ENCODE results near the gene SNTG2. TPM values are rescaled to one million over a fixed set of nuclear protein-coding genes. Genes with fewer than 3 reads are reported as not detected.

SNTG2 gene
- total and polyA plus RNA-seq, 2 donors (not counting 3 experiments of a cell fraction or from before 2014, with no cell fraction given): not detected

- no TSS peak for BruUV-seq (replicated peaks)
- POLR2A ChIA-PET: no interaction called here
- CTCF ChIA-PET: no interaction called here
Measured at GRCh38 chr2:951224-952006, 766 bp downstream of the SNTG2 start.

More at GRCh38 chr2:951224-952006, 766 bp downstream of the SNTG2 start:
- no peak for DNase-seq (ENCODE audit: low read depth, low spot score)
- no peak overlapping the region for H2AFZ ChIP-seq (ENCODE audit: low read depth, low read length)
- H3K4me3 ChIP-seq (replicated peaks in 1 of 3; ENCODE audit: insufficient read depth in 1 of 3, low read depth in 1 of 3, low read length in 3 of 3): no peak overlapping the region
- dilution Hi-C loops (cut with MboI; ENCODE audit: extremely low pct_ligation_motif_present, low sequenced_read_pairs) (no loop called here), intact Hi-C loops (cut with micrococcal nuclease) (loop anchor here (10.0 kb wide), 1 partner anchor 603 kb away; no protein-coding TSS in a partner anchor)
- H3K79me2 ChIP-seq (ENCODE audit: control insufficient read depth, insufficient read depth, low read length): no peaks in the 10 kb centered on the region
- TF ChIP-seq MYC (IDR thresholded peaks at IDR 0.05; ENCODE audit: low read depth, low read length) (no peak), GATA2 (IDR thresholded peaks at IDR 0.05; ENCODE audit: insufficient read depth, insufficient read length, low read depth, low read length) (no peak), EZH2 (IDR thresholded peaks at IDR 0.05; ENCODE audit: borderline replicate concordance, low read depth, low read length, severe bottlenecking) (no peak), JUN (IDR thresholded peaks at IDR 0.05; ENCODE audit: borderline replicate concordance, insufficient read depth, insufficient read length, low read depth) (no peak), POLR2AphosphoS5 (IDR thresholded peaks at IDR 0.05; ENCODE audit: insufficient read depth, low read depth, low read length) (no peak), FOS (IDR thresholded peaks at IDR 0.05; ENCODE audit: borderline replicate concordance, insufficient read depth, low read length) (no peak), MAX (IDR thresholded peaks at IDR 0.05; ENCODE audit: insufficient read depth, insufficient read length) (no peak), POLR2A (IDR thresholded peaks at IDR 0.05; ENCODE audit: low read depth, low read length) (no peak), CTCF (IDR thresholded peaks at IDR 0.05; ENCODE audit: extremely low read depth in 1 of 2, insufficient read depth in 1 of 2, low read depth in 1 of 2, low read length in 2 of 2) (no peak)
- H3K9ac ChIP-seq (replicated peaks; ENCODE audit: extremely low read depth, insufficient read depth, low read length): no peak overlapping the region
- H3K9me3 ChIP-seq (replicated peaks; ENCODE audit: control insufficient read depth, insufficient read depth, low read length): no peaks in the 10 kb centered on the region
- no peak overlapping the region for H3K27ac ChIP-seq (ENCODE audit: insufficient read depth, low read depth, low read length)
- no peaks in the 10 kb centered on the region for H3K4me1 ChIP-seq (ENCODE audit: control insufficient read depth, extremely low read depth, insufficient read depth, low read length)
- no peaks in the 10 kb centered on the region for H4K20me1 ChIP-seq (replicated peaks; ENCODE audit: control insufficient read depth, extremely low read depth, insufficient read depth, low read length)
- FAIRE-seq: no peak
- H3K9me1 ChIP-seq (replicated peaks; ENCODE audit: control insufficient read depth, extremely low read depth, insufficient read depth, low read length): no peaks in the 10 kb centered on the region
- H3K27me3 ChIP-seq (ENCODE audit: control insufficient read depth in 2 of 2, insufficient read depth in 2 of 2, low read length in 2 of 2): peaks cover 0 to 3% of the 10 kb centered on the region in 2 experiments
- no peaks in the 10 kb centered on the region for H3K36me3 ChIP-seq (ENCODE audit: control insufficient read depth in 2 of 2, extremely low read depth in 1 of 2, insufficient read depth in 2 of 2, low read length in 2 of 2)
- H3K4me2 ChIP-seq (ENCODE audit: insufficient read depth, low read length): no peak overlapping the region
